Stimulated activated CD8-positive, alpha-beta memory T cell treated with anti-CD3 and anti-CD28 coated beads, Interleukin-7, amount 100 ng/mL, for 48 hours (primary cell): ENCODE data around the gene FES.
A peak's percentile ranks its signal among the peaks of the same experiment; 100 is the strongest.

ENCODE experiments used
- DNase-seq, 2 donors: peaks; one replicate each; pipeline ENCODE4 v3.0.0-alpha.2; 2020; ENCODE audit warnings: low read depth in 1 of 2; ENCODE audit errors: extremely low read depth in 1 of 2

Gene FES

GRCh38 chr15:90875549-90875981 lies 8.7 kb upstream of the FES start:
- no peak for DNase-seq

- no peak for DNase-seq
Measured at GRCh38 chr15:90876046-90876445, 8.3 kb upstream of the FES start.

DNA sequence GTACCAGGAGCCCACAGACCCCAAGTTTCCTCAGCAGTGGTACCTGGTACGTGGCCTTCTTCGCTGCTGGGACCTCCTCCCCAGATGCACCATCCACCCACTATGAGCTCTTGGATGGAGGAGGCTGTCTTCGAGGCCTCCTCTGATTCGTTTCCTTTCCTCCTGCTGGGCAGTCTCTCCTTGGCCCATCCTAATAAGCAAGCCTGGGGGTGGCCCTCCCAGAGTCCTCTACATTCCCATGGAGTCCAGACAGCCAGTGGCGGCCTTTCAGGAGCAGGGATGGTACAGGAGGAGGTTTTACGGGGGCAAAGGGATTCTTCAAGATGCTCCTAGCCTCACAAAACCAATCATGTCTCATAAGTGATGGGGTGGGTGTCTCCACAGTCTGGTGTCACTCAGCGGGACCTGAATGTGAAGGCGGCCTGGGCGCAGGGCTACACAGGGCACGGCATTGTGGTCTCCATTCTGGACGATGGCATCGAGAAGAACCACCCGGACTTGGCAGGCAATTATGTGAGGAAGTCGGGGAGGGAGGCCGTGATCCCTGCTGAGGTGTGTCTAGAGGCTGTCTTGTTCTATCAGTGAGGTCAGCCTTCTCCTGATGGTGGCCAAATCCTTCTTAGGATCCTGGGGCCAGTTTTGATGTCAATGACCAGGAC lies 7.7 kb upstream of the FES start:
- DNase-seq: no peak

DNA sequence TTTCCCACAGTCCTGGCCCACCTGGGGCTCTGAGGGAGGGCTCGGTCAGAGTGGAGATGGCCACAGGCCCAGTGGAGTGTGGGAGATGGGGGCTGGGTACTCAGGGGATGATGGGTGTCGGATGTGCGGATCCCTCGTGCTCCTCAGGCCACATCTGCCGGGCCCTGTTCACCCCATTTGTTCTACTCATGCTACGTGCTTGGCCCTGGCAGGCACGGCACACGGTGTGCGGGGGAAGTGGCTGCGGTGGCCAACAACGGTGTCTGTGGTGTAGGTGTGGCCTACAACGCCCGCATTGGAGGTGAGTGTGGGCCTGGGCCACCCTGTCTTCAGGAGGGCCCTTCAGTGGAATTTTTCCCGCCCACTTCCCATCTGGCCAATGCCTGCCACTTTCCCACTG lies 7.0 kb upstream of the FES start:
- DNase-seq: no peak

DNA sequence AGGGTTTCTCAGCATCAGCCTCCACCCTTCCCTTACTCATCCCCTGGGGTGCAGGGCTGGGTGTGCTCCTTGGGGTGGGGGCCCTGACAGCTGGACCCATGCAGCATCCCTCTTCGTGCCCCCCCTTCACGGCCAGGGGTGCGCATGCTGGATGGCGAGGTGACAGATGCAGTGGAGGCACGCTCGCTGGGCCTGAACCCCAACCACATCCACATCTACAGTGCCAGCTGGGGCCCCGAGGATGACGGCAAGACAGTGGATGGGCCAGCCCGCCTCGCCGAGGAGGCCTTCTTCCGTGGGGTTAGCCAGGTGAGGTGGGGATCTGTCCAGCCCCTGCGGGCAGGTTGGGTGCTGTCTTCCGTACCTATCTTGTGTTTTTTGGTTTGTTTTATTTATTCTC lies 6.3 kb upstream of the FES start:
- no peak for DNase-seq

DNA sequence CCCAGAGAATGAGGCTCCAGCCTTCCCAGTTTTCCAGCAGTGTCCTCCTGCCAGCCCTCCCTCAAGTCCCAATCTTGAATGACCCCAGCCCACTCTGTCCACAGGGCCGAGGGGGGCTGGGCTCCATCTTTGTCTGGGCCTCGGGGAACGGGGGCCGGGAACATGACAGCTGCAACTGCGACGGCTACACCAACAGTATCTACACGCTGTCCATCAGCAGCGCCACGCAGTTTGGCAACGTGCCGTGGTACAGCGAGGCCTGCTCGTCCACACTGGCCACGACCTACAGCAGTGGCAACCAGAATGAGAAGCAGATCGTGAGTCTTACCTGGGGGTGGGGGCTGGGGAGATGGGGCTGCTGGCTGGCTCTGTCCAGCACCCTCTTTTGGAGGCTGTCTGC lies 5.6 kb upstream of the FES start:
- no peak for DNase-seq

- DNase-seq: no peak
Measured at GRCh38 chr15:90879730-90880366, 4.5 kb upstream of the FES start.

- DNase-seq: no peak
Measured at GRCh38 chr15:90880381-90881145, 3.7 kb upstream of the FES start.

GRCh38 chr15:90881181-90881977 lies 2.9 kb upstream of the FES start:
- no peak for DNase-seq

GRCh38 chr15:90881978-90882721 lies 2.2 kb upstream of the FES start:
- DNase-seq: no peak

- no peak for DNase-seq
Measured at GRCh38 chr15:90882781-90883525, 1.4 kb upstream of the FES start.

GRCh38 chr15:90883526-90883975 lies 753 bp upstream of the FES start:
- no peak for DNase-seq

- no peak for DNase-seq
Measured at GRCh38 chr15:90884719-90885431, 571 bp downstream of the FES start.

- DNase-seq: peak in 1 of 2 donors; percentile 62
Measured at GRCh38 chr15:90885432-90886290, 1.4 kb downstream of the FES start.

- DNase-seq: no peak
Measured at GRCh38 chr15:90886291-90886614, 1.9 kb downstream of the FES start.

DNA sequence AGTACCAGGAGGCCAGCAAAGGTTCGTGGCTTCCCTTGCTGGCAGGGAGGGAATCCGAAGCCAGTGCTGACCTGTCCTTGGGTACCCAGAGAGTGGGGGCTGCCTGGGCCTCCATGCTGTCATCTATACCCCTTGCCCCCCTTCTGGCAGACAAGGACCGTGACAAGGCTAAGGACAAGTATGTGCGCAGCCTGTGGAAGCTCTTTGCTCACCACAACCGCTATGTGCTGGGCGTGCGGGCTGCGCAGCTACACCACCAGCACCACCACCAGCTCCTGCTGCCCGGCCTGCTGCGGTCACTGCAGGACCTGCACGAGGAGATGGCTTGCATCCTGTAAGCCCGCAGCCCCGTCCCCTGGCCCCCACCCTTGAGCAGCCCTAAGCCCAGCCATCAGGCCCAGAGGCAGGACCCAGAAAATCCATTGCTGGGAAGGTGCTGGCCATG lies 2.8 kb downstream of the FES start:
- no peak for DNase-seq

DNA sequence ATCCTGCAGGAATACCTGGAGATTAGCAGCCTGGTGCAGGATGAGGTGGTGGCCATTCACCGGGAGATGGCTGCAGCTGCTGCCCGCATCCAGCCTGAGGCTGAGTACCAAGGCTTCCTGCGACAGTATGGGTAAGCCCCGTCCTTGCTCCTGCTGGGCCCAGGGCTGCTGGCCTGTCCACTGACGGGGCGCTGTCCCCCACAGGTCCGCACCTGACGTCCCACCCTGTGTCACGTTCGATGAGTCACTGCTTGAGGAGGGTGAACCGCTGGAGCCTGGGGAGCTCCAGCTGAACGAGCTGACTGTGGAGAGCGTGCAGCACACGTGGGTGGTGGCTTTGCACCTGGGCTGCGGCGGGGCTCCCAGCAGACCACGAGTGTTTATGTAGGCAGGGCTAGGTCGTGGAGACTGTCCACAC lies 5.0 kb downstream of the FES start:
- DNase-seq: no peak

DNA sequence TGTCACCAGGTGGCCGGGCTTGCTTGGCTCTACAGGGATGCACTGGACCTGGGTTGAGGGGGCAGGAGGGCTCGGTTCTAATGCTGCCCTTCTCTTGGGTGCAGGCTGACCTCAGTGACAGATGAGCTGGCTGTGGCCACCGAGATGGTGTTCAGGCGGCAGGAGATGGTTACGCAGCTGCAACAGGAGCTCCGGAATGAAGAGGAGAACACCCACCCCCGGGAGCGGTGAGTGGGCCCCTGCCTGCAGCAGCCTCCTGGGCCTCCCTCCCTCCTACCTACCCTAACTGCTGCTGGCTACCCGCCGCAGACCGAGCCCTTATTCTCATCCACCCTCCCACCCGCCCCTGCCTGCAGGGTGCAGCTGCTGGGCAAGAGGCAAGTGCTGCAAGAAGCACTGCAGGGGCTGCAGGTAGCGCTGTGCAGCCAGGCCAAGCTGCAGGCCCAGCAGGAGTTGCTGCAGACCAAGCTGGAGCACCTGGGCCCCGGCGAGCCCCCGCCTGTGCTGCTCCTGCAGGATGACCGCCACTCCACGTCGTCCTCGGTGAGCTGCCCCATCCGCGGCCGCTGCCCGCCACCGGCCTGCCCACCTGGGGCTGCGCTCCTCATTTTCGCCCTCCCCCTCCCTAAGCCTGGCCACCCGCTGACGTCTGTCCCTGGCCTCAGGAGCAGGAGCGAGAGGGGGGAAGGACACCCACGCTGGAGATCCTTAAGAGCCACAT lies 5.6 kb downstream of the FES start:
- no peak for DNase-seq
